Measurements from ENCODE around the gene SQOR.
"Not testable (repeated sequence)": the region's sequence is repeated elsewhere in the genome, so short reads cannot be mapped to it uniquely, and the experiment has no call there.

The SQOR gene

DNA sequence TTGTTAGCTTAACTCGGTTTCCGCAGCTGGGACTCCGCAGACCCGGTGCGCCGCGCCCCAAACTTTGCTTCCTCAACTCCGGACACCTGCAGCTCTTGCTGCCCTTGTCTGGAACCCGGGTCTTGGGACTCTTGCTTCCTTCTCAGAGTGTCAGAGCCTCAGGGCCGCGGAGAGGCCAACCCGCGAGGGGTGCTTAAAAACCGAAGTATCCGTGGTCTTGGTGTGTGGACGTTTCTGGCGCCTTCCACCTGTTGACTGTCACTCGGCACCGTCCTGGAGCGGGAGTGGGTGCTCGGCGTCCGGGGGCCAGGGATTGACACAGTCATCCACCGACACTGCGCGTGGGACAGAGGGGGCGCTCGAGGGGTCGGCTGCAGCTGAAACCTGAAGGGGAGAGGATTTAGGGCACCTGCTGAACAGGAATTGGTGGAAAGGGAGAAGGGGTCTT is 386 bp downstream of the SQOR start:
- DNase-seq, result no peak

DNA sequence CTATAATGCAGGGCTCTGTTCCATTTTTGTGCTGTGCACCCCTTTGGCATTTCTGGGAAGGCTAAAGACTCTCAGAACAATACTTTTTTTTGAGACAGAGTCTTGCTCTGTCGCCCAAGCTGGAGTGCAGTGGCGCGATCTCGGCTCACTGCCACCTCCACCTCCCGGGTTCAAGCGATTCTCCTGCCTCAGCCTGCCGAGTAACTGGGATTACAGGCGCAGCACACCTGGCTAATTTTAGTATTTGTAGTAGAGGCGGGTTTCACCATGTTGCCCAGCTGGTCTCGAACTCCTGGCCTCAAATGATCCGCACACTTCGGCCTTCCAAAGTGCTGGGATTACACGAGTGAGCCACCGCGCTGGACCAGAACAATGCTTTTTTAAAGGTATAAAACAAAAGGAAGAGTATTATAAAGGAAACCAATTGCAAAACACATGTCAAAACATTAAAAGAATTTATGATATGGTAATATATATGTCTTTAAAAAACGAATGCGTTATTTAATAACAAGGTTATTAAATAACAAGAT is 999 bp downstream of the SQOR start:
- DNase-seq, result no peak

DNA sequence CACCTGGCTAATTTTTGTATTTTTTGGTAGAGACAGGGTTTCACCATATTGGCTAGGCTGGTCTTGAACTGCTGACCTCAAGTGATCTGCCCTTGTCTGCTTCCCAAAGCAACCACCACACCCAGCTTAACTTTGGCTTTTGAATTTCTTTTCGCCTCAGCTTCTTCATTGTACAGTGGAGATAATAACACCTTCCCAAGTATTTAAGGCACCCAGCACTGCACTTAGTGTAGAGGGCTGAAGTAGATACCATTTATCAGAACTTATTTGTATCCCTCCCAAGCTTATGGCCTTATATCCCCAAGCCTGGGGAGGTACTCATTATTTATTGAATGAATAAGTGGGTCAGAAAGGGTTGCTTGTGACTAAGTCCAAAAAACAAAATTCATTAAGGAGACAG is 2.3 kb downstream of the SQOR start:
- DNase-seq, result no peak

DNA sequence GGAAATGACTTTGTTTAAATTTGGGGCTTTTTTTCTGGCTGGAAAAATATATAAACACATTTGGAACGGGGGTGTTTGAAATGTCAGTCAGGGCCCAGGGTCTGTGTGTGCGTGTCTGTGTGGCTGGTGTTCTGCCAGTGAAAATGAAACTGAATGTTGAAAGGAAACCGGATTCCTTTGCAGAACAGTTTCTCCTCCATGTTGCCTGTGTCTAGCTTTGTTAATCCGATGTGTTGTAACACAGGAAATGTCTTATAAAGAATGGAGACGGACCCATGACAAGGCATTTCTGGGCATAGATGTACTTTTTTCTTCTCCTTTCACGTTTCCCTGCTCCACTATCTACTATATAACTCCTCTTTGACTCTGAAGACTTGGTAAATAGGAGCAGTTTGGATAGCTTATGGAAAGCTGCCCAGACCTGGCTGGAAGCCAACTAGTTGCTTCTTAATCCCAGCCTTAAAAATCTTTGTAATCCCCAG is 2.8 kb downstream of the SQOR start:
- peak; percentile 87 for DNase-seq

DNA sequence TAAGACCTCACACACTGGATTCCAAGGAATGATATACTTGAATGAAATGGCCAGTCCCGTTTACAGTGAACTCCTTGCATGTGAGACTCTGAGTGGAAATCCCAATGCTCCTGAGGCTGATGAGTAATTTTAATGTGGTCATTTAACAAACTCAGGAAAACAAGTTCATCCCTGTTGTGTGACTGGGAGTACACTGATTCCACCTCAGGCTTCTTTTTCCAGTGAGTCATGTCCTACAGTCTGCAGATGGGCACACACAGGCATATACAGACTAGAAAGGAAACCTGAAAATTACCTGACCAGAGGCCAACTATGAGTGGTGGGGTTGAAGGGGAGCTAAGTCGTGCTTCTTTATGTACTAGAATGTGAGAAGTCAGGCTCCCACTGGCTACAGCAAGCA is 5.8 kb downstream of the SQOR start:
- DNase-seq, result peak; percentile 86

DNA sequence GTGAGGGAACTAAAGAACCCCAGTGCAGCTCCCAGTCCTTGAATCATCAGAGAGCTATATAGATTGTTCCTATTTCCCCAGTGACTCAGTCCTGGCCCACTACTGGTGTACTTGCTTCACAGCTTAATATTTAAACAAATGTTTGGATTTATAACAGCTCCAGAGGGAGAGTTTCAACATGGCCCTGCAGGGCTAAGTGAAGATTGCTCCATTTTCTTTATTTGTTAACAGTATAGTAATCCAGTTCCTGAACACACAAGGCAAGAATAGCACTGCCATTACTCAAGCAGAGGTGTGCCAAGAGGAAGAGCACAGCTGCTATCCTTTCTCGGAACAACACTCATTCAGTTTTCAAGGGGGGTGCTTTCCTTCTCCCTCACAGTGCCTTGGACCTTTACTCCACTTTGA is 6.5 kb downstream of the SQOR start:
- DNase-seq, result peak; percentile 89

DNA sequence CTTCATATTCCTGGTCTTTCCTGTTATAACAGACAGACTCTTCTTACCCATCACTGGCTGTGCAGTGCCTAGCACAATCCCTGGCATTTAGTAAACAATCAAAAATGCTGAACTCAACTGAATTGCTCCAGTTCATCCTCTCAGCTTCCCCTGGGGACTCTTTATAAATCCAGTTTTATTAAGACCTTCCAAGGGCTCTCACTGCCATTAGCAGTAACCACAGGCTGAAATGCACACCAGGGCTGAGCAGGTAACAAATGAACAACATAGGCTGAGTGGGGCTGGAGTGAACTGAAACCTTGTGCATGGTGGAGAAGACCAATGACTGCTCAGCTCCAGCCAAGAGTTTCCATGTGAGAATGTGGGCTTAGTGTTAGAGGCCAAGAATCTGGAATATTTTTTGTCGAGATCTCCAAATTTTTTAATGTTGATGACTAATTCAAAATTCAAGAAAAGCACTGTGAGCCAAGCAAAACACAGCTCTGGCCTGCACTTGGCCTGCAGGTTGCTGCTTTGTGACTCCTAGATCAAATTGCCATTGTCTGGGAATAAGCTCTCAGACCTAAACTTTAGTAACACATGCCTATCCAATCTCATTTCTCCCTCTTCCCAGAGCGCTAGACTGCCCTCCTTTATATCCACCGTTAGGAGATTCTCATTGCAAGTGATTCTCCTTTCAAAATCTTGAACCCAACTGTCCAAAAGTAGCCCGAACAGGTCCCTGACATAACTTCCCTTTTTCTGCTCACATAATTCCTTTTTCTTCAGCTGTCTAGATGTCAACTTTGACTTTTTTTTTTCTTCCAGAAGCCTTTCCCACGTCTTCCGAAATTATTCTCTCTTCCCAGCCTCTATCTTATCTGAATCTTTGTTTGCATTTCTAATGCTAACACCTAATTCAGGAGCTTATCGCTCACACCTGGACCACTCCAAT is 7.4 kb downstream of the SQOR start:
- DNase-seq, result peak; percentile 90

DNA sequence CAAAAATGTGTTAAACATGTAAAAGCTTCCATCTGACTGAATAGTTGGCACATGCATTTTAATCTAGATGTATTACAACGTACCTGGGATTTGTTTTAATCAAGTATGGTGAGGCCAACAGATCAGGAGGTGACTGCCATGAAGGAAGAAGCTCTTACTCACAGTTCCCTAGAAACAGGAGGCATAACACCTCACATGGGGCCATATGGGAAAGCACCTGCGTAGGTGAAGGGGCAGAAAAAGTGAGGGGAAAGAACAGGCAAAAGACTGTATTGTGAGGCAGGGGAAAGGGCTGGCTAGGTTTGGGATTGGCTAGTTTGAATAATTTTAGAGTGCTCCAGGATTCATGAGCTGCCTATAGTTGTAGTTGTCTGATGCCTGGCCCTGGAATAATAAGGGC is 9.6 kb downstream of the SQOR start:
- DNase-seq, result no peak

DNA sequence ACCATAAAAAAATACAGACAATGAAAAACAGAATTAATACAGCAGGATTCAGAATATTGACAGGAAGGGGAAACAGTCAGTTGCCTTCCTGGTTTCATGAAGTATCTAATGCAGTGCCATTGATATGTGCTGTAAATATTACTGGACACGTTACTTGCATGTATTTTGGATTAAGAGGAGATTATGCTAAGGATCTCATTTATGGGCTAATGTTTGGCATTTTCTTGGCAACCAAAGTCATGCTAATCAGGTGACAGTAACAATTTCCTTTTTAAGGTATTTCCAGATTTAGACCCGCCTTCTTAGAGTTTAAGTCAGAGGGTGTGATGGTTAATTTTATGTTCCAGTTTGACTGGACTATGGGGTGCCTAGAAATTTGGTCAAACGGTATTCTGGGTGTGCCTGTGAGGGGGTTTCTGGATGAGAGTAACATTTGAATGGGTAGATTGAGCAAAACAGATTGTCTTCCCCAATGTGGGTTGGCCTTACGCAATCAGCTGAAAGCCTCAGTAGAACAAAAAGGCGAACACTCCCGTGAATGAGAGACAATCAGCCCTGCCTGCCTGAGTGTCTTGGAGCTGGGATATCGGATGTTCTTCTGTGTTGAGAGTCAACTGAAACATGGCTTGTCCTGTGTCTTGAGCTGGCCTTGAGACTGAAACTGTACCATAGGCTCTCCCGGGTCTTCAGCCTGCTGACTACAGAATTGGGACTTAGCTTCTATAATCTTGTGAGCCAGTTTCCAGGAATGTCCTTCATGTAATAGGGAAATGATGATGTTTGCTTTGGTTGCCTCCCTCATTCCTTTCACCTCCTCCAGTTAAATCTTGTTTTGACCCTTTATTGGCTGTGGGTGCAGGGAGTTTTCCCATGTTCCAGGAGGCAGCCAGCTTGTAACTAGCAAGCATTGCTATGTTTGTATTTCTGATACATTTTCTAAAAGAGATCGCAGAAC is 10.5 kb downstream of the SQOR start:
- peak; percentile 66 for DNase-seq

DNA sequence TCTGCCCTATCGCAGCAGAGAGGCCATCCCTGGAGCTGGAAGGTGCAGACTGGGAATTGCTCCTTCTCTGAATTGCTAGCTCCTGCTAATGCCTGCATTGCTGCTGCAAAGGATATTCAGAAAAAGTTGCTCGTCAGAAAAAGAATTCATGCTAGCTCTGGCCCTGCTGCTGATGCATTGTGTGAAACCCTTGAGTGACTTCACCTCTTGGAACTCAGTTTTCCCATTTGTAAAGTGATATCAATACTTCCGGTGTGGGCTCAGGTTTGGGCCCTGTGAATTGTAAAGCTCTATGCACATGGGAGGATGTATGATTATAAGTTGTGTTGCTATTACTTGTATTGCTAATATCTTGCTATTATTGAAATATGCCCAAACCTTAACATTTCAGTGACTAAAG is 11.4 kb downstream of the SQOR start:
- peak; percentile 39 for DNase-seq

DNA sequence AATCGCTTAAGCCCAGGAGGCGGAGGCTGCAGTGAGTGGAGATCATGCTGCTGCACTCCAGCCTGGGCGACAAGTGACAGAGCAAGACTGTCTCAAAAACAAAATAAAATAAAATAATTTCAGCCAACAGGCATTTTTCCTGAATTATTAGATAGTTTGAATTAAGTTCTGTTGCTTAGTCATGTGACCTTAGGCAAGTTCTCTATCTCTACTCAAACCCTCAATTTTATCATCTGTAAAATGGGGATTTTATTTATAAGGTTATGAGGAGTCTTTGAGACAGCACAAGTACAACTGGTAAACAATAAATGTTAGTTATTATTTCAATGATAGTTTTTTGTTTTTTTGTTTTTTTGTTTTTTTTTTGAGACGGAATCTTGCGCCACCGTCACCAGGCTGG is 13.0 kb downstream of the SQOR start:
- no peak for DNase-seq

DNA sequence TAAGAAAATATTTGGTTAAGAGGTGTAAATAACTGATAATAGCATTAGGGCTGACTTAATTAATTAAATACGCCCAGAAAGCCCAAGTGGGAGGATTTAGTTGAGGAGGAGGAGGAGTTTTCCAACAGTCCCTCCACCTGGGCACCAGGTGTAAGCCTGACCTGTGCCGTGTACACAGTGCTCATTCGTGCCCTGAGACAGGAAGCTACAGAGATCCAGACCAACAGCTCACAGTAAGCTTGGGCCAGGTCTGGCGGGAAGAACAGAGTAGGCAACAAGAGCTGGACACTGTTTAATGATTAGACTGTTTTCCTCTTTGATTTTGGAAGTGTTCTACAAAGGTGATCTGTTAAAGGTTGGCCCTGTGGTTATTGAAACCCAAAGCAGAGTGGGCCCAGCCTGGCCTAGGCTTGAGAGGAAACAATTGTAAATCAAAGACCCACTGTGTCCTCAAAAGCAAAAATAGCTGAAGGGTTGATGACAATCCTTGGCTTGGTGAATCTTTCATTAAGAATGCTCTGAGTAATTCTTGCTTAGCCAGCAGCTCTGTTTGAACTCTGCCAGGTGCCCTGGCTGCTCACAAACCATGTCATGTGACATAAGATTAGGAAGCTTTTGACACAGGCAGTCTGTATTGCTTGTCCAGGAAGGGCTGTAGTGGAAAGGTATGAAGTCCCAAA is 13.8 kb downstream of the SQOR start:
- peak; percentile 66 for DNase-seq

DNA sequence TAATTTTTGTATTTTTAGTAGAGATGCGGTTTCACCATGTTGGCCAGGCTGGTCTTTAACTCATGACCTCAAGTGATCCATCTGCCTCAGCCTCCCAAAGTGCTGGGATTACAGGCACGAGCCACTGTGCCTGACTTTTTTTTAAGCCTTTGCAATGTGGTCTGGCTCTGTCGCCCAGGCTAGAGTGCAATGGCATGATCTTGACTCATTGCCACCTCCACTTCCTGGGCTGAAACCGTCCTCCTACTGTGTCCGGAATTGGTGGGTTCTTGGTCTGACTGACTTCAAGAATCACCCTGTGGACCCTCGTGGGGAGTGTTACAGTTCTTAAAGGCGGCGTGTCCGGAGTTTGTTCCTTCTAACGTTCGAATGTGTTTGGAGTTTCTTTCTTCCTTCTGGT is 15.2 kb downstream of the SQOR start:
- not testable (repeated sequence) for DNase-seq

DNA sequence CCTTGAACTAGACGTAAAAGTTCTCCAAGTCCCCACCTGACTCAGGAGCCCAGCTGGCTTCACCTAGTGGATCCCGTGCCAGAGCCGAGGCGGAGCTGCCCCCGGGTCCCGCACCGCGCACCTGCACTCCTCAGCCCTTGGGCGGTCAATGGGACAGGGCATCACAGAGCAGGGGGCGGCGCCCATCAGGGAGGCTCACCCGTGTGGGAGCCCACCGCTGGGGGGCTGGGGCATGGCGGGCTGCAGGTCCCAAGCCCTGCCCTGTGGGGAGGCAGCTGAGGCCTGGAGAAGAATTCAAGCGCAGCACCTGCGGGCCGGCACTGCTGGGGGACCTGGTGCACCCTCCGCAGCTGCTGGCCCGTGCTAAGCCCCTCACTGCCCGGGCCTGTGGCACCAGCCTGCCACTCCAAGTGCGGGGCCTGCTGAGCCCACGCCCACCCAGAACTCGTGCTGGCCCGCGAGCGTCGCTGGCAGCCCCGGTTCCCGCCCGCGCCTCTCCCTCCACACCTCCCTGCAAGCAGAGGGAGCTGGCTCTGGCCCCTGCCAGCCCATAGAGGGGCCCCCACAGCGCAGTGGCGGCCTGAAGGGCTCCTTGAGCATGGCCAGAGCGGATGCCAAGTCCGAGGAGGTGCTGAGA is 16.2 kb downstream of the SQOR start:
- no peak for DNase-seq

DNA sequence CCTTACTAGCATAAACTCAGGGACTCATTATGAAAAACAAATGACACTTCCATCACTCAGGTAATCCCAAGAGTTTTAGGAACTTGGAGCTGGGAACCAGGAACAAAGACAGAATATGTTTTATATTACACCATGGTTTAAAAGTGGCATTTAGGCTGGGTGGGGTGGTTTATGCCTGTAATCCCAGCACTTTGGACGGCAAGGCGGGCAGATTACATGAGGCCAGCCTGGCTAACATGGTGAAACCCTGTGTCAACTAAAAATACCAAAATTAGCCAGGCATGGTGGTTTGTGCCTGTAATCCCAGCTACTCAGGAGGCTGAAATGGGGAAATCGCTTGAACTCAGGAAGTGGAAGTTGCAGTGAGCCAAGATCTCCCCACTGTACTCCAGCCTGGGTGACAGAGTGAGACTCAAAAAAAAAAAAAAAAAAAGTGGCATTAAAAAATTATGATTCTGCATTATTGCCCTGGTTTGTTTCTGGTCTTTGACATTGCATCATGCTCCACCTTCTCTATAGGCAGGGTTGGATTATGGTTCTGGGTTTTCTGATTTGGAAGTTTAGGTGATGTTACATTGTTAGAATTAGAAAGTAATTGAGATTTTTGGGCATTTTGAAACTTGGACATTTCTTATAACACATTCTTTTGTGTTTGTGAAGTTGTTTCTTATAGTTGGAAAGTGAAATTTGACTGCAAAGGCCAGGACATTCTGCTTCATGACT is 19.0 kb downstream of the SQOR start:
- DNase-seq, result no peak

DNA sequence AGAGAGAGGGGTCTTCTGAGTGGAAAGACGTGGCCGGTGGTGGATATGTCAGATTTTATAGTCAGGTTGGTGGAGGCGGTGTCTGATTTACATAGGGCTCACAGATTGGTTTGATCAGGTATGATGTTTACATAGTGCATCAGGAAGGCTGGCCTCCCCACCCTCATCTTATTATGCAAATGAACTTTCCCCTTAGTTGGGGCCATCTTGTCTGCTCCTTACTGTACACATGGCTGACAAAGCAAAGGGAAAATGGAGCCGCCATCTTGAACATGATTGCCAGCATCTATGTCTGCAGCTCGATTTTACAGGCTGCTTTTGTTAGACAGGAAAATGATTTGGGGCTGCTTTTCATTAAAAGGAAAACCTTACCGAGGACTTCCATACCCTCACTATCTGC is 19.9 kb downstream of the SQOR start:
- no peak for DNase-seq

DNA sequence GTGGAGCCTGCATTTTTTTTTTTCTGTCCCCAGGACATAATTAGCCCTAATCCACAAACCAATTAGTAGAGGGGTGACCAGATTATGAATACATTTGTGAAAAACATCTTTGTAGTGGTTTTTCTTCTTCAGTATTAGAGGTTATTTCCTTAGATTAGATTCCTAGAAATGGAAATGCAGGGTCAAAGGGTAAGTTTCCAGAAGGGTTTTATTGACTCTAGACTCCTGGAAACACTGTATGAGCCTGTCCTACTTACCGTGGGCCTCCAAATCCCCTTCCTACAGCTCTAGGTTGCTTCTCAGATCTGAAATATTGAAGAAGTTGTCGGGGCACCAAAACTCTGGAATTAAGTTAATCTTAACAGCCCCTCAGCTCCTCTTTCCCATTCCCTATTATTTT is 22.4 kb downstream of the SQOR start:
- no peak for DNase-seq

DNA sequence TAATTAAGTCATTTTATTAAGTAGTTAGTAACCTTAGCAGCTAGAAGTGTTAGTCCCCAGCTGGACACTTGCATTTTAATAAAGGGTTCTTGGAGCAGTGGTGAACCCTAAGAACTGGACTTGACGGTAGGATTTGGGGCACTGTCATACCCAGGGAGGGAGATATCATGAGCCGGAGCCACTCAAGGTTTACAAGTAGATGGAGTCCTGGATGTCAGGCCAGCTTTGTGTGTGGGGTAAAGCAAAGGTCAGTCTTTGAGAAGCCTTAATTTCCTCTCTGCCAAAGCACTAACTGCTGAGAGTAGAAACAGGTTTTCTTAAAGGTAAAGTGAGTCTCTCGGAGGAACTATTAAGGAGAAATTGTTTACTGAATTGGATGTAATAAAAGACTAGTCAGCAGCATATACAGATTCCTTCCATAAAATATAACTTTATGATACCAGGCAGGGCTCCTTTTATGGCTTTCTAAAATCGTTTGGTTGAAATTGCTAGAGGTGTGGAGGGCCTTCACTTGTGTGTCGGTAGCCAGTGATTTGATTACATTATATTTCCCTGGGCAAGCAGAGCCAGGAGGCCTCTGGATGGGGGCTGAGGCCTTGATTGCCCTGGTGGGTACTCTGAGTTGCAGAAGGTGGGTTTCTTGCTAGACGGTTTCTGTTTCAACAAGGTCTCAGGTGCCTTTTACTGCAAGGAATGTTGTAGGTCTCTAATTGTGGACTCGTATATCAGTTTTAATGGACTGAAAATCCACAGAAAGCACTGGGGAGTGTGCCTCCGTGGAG is 23.1 kb downstream of the SQOR start:
- no peak for DNase-seq

DNA sequence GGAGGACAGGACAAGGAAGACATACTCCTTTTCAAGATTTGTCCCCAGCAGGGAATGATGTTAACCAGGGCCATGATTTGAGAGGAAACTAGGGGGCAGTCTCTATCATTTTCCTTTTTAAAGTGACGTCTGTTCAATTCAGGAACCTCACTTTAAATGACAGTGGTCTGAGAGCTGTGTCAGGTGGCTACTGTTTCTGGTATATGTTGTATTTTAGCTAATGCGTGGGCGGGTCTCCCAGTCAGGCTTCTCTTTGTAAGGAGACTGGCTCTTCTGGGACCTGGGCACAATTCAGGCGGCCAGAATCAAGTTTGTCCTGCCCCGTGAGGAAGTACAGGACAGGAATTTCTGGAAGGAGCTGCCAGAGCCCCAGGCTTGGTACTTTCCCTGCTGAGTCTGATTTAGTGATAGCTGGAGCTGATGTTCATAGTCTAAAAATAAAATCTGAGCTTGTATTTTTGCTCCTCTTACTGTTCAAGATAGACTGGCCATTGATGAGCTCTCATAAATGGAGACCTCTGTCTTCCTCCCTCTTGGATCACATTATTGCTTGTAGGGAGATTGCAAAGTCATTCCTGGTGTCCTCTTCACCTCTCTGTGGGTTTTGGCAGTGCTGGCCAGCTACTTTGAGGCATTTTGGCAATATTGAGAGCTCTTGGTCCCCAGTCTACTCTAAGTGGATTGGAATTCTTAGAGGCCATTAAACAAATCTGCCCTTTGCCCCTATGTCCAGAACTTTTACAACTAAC is 25.6 kb downstream of the SQOR start:
- DNase-seq, result no peak

DNA sequence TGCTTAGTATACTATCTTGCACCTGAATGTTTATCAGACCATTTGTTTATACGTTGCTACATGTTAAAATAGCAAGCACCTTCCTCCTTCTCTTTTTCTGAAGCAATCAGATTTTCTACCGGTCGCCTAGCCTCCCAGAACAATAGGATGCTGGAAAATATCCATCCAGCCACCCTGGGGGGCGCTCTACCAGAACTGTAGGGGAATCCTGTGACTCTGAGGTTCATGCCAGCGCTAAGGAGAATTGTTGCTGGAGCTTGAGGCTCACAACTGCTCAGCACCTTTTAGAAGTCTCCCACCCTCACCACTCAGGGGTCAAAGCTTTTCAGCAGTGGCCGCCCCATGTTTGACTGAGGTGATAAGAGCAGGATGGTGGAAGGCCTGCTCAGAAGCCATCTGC is 27.5 kb downstream of the SQOR start:
- DNase-seq, result no peak
